Measurements from ENCODE around the gene ALB.

The ALB gene

DNA sequence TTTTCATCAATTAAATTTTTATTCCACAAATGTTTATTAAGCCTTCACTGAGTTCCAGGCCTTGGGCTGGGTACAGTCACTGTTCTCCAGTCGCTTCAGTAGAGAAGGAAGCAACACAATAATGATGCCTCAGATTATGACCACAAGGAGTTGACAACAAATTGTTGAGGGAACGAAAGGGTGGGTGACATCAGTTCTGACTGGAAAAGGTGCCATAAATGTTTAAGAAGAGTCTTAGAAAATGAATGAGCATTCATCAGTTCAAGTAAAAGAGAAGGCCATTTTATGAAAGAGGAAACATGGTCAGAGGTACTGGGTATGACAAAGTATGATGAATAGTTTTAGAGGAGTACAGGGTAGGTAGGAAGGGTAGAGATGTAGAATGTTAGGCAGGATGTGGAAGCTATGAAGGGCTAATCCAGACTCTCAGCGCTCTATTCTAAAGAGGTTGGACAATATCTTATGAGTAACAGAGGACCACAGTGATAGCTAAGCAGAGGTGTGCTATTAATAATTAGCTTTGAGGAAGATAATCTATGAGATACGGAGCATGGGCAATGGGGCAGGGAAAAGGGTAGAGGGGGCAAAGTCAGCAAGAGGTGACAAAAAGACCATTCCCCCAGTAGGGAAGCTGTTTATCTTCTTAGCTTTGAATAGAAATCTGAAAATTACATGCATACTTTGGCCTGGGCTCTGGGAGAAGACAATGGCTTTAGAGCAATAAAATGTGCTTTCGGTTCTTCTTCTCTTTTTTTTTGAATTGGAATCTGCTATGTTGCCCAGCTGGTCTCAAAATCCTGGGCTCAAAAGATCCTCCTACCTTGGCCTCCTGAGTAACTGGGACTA is 52.3 kb downstream of the ALB start:
- TF ChIP-seq, protein P1, sequence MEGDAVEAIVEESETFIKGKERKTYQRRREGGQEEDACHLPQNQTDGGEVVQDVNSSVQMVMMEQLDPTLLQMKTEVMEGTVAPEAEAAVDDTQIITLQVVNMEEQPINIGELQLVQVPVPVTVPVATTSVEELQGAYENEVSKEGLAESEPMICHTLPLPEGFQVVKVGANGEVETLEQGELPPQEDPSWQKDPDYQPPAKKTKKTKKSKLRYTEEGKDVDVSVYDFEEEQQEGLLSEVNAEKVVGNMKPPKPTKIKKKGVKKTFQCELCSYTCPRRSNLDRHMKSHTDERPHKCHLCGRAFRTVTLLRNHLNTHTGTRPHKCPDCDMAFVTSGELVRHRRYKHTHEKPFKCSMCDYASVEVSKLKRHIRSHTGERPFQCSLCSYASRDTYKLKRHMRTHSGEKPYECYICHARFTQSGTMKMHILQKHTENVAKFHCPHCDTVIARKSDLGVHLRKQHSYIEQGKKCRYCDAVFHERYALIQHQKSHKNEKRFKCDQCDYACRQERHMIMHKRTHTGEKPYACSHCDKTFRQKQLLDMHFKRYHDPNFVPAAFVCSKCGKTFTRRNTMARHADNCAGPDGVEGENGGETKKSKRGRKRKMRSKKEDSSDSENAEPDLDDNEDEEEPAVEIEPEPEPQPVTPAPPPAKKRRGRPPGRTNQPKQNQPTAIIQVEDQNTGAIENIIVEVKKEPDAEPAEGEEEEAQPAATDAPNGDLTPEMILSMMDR (conservative IDR thresholded peaks at IDR 0.05; ENCODE audit: low read depth, low read length): no peak
- no peak overlapping the region for H3K4me3 ChIP-seq (ENCODE audit: low read length)
- DNase-seq (ENCODE audit: low read depth): no peak

DNA sequence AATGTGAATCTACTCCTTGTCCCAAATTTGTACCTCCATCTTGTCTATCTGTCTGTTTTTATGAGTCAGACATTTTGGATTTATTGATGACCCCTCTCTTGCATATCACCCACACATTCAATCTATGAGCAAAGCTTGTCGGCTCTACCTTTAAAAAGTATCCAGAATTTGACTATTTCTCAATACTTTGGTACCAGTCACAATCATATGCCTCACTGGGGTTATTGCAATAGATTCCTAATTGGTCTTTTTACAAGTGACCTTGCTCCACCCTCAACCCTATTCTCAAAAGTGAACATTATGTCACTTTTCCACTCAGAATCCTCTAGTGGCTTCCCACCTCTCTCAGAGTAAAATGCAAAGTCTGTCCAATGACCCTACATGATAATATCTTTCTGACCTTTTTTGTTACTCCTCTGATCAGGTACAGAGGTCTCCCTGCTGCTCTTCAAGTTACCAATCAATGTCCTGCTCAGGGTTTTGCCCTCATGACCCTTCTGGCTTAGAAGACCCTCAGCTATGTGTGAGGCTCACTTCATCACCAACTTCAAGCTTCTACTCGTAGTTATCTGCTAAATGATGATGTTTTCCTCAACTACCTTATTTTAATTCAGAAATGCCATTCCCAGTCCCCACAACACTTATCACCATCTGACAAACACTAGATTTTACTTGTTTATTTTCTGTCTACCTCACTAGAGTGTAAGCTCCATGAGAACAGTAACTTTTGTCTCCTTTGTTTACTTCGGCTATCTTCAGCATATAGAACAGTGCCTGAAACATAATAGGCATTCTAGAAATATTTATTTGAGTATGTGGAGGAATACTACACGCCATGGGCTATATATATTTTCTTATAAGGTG is 54.3 kb downstream of the ALB start:
- TF ChIP-seq, protein P1 (conservative IDR thresholded peaks at IDR 0.05; ENCODE audit: low read depth, low read length): no peak
- DNase-seq (ENCODE audit: low read depth): no peak
- no peak overlapping the region for H3K4me3 ChIP-seq (ENCODE audit: low read length)

DNA sequence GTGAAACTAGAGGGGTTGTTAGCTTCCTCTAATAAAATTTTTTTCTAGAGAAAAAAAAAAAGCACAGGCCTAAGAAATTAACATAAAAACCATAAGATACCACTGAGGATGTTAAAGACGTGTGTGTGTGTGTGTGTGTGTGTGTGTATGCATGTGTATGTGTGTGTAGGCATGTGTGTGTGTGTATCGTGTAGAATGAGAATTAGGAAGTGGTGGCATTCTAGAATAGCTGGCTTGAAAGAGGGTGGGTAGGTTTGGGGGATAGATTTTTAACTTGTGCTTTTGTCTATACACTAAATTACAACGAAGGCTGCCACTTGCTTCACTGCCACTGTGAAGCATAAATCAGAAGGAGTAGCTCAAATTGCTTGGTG is 54.9 kb downstream of the ALB start:
- TF ChIP-seq, protein P1 (conservative IDR thresholded peaks at IDR 0.05; ENCODE audit: low read depth, low read length): no peak
- DNase-seq (ENCODE audit: low read depth): no peak
- H3K4me3 ChIP-seq (ENCODE audit: low read length): no peak overlapping the region

DNA sequence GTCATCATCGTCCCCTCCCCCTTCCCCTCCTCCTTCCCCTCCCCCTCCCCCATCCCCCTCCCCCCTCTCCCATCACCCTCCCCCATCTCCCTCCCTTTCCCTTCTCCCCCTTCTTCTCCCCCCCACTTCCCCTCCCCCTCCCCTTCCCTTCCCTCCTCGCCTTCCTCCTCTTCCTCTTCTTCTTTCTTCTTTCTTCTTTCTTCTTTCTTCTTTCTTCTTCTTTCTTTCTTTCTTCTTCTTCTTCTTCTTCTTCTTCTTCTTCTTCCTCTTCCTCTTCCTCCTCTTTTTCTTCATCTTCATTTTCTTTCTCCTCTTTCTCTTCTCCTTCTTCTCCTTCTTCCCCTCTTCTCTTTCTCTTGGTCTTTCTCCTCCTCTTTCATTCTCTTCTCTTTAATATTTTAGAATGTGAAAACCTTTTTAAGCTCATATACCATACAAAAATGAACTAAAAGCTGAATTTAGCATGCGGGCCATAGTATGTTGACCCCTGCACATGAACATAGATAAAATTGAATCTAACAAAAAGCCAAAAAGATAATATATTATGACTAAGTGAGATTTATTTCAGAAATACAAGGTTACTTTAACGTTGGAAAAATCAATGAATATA is 56.9 kb downstream of the ALB start:
- TF ChIP-seq, protein P1 (conservative IDR thresholded peaks at IDR 0.05; ENCODE audit: low read depth, low read length): no peak
- H3K4me3 ChIP-seq (ENCODE audit: low read length): no peak overlapping the region
- DNase-seq (ENCODE audit: low read depth): no peak

DNA sequence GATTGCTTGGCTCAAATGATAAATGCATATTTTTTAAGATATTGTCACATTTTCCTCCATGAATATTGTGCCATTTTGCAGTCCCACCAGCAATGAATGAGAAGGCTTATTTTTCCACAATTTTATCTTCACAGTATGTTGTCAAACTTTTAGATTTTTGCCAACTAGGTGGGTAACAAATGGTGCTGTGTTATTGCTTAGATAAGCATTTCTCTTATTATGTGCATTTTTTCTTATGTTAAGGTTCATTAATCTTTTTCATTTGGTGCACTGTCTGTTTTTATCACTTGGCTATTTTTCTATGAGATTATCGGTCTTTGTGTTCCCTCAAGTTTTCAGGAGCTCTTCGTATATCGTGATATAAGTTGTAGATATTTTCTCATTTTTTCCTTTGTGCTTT is 64.1 kb downstream of the ALB start:
- DNase-seq (ENCODE audit: low read depth): no peak
- TF ChIP-seq, protein P1 (conservative IDR thresholded peaks at IDR 0.05; ENCODE audit: low read depth, low read length): no peak
- no peak overlapping the region for H3K4me3 ChIP-seq (ENCODE audit: low read length)

DNA sequence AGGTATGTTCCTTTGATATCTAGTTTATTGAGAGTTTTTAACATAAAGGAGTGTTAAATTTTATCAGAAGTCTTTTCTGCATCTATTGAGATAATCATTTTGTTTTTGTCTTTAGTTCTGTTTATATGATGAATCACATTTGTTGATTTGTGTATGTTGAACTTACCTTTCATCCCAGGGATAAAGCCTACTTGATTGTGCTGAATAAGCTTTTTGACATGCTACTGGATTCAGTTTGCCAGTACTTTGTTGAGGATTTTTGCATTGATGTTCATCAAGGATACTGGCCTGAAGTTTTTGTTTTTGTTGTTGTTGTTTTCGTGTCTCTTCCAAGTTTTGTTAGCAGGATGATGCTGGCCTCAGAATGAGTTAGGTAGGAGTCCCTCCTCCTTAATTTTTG is 66.6 kb downstream of the ALB start:
- no peak for DNase-seq (ENCODE audit: low read depth)
- TF ChIP-seq, protein P1 (conservative IDR thresholded peaks at IDR 0.05; ENCODE audit: low read depth, low read length): no peak
- H3K4me3 ChIP-seq (ENCODE audit: low read length): no peak overlapping the region
